GM18858 (cell line): ENCODE data around the gene CLDN4.
"Not testable (repeated sequence)": the region's sequence is repeated elsewhere in the genome, so short reads cannot be mapped to it uniquely, and the experiment has no call there.

Experiments used
- ATAC-seq: cut with Tn5 transposase; IDR thresholded peaks from one replicate; pipeline ENCODE4 v1.9.1; 2021; ENCODE audit not compliant: unreplicated experiment

CLDN4 gene

DNA sequence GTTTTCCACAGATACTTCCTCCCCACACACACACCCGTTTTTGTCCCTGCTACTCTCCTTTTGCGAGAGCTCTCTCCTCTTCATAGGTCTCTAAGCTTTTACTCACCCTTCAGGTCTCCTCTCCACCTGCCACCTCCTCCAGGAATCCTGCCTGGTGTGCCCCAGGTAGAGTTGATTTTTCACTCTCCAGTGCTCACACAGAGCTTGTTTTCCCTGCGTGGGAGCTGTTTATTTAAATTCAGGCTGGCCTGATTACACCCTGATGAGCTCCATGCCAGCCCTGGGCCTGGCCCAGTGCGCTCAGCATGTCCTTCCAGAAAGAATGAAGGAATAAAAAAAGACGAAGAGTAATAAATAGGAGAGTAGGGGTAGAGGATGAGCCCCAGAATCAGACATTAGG lies 7.5 kb upstream of the CLDN4 start:
- no peak for ATAC-seq

- no peak for ATAC-seq
Measured at GRCh38 chr7:73823873-73824592, 6.8 kb upstream of the CLDN4 start.

GRCh38 chr7:73824986-73825385 lies 5.8 kb upstream of the CLDN4 start:
- ATAC-seq, result no peak

GRCh38 chr7:73827567-73828106 lies 3.2 kb upstream of the CLDN4 start:
- ATAC-seq, result no peak

- no peak for ATAC-seq
Measured at GRCh38 chr7:73828107-73828803, 2.5 kb upstream of the CLDN4 start.

DNA sequence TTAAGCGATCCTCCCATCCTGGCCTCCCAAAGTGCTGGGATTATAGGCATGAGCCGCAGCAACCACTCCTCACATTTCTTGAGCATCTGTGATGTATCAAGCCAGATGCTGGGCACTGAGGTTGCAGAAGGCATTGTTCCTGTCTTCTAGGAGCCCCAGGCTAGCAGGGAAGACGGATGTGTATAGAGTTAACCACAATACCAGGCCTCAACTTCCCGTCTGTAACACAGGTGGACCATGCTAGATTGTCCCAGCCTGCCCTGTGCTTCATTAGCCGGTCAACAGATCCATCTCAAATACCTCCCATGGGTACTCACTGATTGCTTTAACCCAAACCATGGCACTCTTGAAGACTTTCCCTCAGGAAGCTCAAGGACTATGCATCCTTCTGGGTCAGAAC lies 1.8 kb upstream of the CLDN4 start:
- ATAC-seq, result no peak

GRCh38 chr7:73829505-73829904 lies 1.3 kb upstream of the CLDN4 start:
- ATAC-seq, result no peak

DNA sequence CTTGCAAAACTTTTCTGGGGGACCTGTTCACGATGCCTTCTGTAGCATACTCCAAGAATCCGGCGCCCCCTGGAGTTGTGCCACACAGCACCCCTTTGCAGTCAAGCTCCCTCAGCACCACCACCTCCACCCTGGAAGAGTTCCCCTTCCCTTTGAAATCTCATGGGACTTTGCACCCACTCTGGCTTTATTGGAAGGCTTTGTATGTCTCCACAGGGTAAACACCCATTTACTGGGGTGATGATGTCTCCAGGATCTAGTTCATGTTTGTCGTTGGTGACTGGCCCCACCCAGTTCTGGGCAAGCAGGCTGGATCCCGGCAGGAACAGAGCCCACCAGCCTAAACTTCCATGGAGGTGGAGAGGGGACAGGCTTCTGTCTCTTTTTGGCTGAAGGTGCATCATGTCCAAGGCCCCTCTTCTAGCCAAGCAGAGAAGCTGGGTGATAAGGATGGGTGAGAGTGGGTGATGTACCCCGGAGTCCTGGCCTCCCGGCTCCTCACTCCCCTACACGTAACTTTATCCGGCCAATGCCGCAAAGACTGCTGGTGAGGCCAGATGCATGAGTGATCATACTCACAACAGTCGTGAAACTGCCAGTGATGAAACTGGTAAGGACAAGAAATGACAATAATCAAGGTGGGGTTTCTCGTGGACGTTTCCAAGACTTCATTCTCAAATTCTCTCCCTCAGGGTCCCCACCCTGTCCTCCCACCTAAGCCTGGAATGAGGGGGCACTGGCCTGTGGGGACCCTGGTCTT lies 695 bp upstream of the CLDN4 start:
- no peak for ATAC-seq

DNA sequence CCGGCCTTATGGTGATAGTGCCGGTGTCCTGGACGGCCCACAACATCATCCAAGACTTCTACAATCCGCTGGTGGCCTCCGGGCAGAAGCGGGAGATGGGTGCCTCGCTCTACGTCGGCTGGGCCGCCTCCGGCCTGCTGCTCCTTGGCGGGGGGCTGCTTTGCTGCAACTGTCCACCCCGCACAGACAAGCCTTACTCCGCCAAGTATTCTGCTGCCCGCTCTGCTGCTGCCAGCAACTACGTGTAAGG lies 713 bp downstream of the CLDN4 start:
- no peak for ATAC-seq

DNA sequence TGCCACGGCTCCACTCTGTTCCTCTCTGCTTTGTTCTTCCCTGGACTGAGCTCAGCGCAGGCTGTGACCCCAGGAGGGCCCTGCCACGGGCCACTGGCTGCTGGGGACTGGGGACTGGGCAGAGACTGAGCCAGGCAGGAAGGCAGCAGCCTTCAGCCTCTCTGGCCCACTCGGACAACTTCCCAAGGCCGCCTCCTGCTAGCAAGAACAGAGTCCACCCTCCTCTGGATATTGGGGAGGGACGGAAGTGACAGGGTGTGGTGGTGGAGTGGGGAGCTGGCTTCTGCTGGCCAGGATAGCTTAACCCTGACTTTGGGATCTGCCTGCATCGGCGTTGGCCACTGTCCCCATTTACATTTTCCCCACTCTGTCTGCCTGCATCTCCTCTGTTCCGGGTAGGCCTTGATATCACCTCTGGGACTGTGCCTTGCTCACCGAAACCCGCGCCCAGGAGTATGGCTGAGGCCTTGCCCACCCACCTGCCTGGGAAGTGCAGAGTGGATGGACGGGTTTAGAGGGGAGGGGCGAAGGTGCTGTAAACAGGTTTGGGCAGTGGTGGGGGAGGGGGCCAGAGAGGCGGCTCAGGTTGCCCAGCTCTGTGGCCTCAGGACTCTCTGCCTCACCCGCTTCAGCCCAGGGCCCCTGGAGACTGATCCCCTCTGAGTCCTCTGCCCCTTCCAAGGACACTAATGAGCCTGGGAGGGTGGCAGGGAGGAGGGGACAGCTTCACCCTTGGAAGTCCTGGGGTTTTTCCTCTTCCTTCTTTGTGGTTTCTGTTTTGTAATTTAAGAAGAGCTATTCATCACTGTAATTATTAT lies 1.2 kb downstream of the CLDN4 start:
- ATAC-seq, result no peak

DNA sequence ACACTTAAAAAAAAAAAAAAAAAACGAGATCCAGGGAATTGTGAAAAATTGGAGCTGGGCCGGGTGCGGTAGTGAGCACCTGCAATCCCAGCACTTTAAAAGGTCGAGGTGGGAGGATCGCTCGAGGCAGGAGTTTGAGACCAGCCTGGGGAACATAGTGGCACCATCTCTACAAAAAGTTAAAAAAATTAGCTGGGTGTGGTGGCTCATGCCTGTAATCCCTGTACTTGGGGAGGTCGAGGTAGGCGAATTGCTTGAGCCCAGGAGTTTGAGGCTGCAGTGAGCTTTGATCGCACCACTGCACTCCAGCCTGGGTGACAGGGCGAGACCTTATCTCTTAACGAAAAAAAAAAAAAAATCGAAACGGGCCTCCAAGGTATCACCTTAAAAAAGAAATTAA lies 2.0 kb downstream of the CLDN4 start:
- no peak for ATAC-seq

DNA sequence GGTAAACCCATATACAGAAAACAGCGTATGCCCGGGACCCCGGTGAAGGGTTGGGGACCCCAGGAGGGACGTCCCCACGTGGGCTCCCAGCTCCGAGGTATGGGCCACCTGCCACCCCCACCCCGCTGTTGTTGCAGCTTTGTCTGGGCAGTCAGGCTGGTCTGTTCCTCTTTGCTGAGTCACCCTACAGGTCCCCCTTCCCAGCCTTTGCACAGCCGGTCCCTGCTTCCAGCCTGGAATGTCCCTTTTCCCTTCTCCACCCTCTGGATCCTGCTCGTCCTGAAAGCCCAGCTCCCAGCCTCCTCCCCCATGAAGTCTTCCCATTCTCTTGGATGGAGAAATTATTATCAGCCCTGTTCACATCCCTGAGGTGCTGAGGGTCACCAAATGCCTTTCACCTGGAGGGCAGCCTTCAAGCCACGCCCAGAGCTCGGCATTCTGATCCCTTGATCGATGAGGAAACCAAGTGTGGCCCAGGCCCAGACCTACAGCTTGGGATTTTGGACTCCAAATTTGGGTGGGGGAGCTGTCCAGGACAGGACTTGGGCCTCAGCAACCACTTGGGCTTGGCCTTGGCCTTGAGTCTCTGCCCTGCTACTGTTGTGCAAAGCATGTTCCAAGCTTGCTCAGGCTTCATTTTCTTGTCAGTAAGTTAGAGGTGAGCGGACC lies 2.6 kb downstream of the CLDN4 start:
- no peak for ATAC-seq

DNA sequence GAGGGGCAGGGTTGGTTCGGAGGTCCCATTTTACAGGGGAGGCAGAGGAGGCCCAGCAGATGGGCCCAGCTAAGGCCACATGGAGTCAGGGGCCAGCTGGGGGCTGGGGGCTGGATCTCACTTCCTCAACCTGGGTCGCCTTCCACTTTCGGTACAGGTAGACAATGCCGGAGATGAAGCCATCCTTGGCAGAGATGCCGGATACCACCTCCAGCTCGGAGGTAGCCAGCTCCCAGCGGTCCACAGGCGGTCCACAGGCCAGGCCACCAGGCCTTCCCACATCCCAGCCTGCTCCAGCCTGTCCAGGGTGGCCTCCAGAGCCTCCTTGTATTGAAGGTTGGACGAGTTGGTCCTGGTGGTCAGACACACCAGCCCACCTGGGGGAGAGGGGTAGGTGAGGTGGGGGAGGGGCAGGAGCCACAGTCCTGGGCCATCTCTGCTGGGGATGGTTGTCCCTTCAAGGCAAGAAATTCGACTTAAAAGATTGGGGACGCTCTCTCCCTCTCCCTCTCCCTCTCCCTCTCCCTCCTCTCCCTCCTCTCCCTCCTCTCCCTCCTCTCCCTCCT lies 3.9 kb downstream of the CLDN4 start:
- ATAC-seq, result no peak

DNA sequence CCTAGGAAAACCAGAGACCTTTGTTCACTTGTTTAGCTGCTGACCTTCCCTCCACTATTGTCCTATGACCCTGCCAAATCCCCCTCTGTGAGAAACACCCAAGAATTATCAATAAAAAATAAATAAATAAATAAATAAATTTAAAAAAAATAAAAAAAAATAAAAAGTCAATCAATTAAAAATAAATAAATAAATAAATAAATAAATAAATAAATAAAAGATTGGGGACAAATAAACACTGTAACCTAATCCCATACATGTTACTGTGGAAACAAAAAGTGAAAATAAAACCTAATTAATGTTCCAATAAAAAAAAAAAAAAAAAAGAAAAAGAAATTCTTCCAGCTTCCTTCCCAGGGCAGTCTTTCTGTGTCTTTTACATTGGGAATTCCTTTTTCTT lies 6.4 kb downstream of the CLDN4 start:
- ATAC-seq, result not testable (repeated sequence)

DNA sequence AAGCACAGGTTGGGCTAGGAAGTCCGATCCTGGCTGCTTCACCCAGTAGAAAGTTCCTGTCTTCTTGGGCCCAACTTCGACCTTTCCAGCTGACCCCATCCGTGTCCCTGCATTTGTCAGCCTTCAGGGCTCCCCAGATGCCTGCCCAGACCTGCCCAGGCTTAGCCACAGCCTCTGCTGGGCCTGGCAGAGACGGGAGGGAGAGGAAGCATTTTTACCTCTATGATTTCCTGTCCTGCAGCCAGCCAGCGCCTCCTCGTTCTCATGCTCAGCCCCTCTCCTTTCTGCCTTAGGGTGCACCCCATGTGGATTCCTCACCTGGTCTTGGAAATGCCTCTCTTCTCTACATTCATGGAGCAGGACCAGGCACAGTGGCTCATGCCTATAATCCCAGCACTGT lies 7.8 kb downstream of the CLDN4 start:
- ATAC-seq, result no peak

- ATAC-seq, result no peak
Measured at GRCh38 chr7:73839290-73839689, 8.5 kb downstream of the CLDN4 start.

GRCh38 chr7:73839743-73840714 lies 9.2 kb downstream of the CLDN4 start:
- no peak for ATAC-seq

GRCh38 chr7:73840715-73841379 lies 10.1 kb downstream of the CLDN4 start:
- ATAC-seq, result no peak

GRCh38 chr7:73841689-73842066 lies 10.9 kb downstream of the CLDN4 start:
- no peak for ATAC-seq
